Activated CD8-positive, alpha-beta memory T cell treated with anti-CD3 and anti-CD28 coated beads, Interleukin-2, amount 50 U/mL, for 24 hours (primary cell): ENCODE results near the gene AMPD1.

Experiments
- DNase-seq: peaks from one replicate; pipeline ENCODE4 v3.0.0-alpha.2; 2020; ENCODE audit errors: extremely low read depth

The AMPD1 gene

DNA sequence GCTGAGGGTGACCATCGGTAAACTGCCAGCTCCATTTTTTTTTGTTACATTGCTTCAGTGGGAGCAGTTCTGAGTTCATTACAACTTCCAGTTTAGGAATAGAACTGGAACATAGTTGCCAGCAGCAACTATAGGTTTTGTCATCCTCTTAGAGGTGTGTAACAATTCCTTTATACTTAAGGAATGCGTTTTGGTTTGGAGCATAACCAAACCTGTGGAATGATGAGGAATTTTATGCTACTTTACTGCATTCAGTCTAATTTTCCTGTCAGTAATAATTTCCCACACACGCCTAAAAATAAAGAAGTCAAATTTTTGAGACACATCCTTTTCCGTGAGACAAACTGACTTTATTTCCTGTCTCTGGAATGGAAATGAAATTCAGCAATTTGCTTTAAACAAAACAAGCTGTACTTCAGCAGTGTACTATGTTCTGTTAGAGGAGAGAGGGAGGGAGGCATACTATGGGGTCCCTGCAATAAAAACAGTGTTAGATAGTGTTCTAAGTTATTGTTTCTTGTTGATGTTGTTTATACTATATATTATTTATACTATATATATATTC, 4.8 kb upstream of the AMPD1 start:
- no peak for DNase-seq

GRCh38 chr1:114696810-114697209, 1.5 kb upstream of the AMPD1 start:
- DNase-seq, result no peak

DNA sequence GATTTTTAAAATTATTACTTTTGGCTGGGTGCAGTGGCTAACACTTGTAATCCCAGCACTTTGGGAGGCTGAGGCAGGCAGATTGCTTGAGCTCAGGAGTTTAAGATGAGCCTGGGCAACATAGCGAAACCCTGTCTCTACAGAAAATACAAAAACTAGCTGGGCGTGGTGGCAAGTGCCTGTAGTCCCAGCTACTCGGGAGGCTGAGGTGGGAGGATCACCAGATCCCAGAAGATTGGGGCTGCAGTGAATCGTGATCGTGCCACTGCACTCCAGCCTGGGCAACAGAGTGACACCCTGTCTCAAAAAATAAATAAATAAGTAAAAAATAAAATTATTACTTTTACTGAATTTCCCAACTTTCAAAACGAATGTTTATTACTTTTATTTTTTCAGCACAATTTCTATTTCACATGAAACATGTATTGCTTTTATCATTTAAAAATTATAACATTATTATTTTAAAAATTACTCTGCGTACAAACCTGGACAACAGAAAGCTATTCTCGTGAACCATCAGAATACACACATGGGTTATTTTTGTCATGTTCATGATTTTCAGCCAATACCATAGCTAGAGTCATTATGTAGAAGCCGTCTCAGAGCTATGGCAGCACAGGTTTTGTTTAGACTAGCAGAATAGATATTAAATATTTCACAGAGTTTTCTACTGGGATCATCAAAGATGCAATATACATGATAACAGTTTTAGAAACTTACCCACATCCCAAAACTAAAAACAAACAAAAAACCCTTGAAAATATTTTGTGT, 621 bp downstream of the AMPD1 start:
- no peak for DNase-seq

DNA sequence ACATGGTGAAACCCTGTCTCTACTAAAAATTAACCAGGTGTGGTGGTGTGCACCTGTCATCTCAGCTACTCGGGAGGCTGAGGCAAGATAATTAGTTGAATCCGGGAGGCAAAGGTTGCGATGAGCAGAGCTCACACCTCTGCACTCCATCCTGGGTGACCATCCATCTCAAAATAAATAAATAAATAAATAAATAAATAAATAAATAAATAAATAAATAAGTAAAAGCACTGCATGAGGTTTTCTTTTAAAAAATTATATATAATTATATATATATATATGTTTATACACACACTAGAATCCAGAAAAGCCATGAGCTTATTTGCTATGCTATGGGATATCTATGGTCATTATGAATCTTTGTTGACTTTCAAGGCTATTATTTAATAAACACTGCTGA, 2.4 kb downstream of the AMPD1 start:
- DNase-seq, result no peak

DNA sequence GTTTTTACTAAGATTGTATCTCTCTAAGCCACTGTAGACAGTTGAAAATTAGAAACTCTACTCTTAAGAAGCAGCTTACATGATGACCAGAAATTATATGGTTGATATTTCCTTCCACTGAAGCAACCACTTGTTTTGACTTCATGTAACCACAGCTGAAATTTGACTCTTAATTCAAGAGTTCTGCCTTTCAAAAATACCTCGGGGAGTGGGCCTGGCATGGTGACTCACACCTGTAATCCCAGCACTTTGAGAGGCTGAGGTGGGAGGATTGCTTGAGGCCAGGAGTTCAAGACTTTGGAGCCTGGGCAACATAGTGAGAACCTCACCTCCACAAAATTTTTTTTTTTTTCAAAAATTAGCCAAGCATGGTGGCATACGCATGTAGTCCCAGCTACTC, 4.3 kb downstream of the AMPD1 start:
- DNase-seq, result no peak

DNA sequence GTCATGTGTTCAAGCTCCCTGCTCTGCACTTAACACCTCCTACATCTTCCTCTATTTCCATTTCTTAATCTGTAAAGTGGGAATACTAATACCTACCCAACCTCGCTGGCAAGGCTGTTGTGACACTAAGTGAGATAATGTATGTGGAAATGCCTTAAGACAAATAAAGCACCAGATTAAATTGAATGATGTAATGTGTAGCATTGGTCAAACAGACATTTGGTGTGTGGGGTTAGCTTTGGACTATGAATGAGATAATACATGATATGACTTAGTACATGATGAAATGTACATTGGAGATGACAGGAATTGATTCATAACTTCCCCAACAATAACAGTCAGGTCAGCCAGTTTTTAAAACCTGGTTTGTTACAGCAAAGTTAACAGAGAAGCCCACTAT, 5.2 kb downstream of the AMPD1 start:
- no peak for DNase-seq

GRCh38 chr1:114688526-114688925, 6.8 kb downstream of the AMPD1 start:
- no peak for DNase-seq

DNA sequence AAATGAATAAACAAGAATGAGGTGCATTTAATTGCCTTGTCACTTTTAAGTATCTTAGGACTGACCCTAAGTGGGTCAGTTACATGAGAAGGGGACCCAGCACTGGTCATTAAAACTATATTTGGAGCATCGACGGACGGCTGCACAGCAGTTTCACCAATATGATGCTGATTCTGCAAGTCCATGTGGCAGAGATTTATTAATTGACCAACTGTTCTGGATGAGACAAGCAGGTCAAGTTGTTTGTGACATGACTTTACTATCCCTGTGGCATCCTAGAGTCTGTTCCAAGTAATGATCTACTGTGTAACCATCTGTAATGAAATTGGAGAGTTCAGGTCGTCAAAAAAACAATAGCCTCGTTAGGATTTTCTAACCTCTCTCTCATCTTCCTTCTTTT, 9.5 kb downstream of the AMPD1 start:
- DNase-seq, result no peak

DNA sequence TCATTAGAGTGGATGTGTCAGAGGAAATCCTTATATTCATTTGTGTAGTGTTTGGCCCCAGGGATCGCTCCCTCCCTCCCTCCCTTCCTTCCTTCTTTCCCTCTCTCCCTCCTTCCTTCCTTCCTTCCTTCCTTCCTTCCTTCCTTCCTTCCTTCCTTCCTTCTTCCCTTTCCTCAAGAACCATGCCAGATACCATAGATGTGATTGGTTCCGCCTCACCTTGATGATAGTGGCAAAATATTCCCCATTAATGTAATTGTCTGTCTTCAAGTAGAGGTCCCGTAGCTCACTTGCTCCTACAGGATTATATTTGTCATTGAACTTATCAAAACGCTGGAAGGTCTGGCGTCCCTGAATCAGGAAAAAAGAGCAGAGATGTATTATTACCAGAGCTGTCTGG, 17.7 kb downstream of the AMPD1 start:
- no peak for DNase-seq

DNA sequence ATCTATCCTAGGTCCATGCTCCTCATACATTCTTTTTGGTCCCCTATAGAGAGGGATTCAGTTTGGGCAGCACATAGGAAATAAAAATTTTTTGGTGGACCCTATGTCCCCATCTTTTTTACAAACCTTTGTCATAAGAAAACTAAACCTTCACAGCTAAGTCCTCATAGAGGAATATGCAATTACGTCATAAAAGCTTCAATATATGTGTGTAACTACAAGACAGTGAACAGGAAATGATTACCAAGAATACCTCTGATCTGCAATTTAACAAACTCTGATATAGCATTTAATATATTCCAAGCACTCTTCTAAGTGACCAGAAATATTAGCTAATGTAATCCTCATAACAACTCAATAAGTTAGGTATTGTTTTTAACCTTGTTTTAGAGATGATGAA, 19.2 kb downstream of the AMPD1 start:
- DNase-seq, result no peak

DNA sequence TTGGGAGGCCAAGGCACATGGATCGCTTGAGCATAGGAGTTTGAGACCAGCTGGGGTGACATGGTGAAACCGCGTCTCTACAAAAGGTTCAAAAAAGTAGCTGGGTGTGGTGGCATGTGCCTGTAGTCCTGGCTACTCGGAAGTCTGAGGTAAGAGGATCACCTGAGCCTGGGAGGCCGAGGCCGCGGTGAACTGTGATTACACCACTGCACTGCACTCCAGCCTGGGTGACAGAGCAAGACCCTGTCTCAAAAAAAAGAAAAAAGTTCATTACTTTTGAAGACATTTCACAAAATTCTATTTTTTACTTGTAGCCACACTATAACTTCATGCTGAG, 23.4 kb downstream of the AMPD1 start:
- DNase-seq, result no peak

DNA sequence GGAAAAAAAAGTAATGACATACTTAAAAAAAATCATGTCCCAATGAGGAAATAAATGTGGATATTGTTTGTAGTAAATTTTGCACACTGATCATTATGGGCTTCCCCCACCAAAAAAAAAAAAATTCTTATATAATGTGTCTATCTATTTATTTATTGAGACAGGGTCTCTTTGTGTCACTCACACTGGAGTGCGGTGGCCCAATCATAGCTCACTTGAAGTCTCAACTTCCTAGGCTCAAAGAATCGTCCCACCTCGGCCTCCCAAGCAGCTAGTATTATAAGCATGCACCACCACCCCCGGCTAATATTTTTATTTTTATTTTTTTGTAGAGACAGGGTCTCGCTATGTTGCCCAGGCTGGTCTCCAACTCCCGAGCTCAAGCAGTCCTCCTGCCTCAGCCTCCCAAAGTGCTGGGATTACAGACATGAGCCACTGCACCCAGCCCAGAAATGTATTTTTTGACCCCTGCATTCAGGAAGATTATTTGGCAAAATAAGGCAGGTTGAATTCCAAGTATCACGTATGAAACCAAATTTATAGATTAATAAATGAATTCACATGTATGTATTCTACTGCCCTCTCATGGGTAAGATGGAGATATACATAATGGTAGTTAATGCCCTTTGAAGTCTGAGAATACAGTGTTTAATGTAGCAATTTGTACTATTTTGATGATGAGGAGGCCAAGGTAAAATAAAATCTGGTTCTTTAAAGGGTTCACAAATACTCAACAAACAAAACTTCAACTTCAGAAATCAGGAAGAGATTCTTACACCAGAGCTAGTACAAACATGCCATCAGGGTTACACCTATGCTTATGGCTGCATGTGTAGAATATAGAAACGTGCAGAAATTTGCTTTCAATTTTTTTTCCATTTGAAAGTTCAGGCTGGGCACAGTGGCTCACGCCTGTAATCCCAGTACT, 24.1 kb downstream of the AMPD1 start:
- DNase-seq, result no peak

- DNase-seq, result no peak
Observed at GRCh38 chr1:114670083-114671010, 25.0 kb downstream of the AMPD1 start.

- DNase-seq, result peak; percentile 63
Observed at GRCh38 chr1:114669562-114670082, 25.7 kb downstream of the AMPD1 start, which contains the start of gene DENND2C. Gene DENND2C, minus strand, starts transcription at chr1:114670049. Its CDS starts 44,065 bp downstream, at chr1:114625984.

GRCh38 chr1:114668784-114669561, 26.4 kb downstream of the AMPD1 start:
- no peak for DNase-seq

DNA sequence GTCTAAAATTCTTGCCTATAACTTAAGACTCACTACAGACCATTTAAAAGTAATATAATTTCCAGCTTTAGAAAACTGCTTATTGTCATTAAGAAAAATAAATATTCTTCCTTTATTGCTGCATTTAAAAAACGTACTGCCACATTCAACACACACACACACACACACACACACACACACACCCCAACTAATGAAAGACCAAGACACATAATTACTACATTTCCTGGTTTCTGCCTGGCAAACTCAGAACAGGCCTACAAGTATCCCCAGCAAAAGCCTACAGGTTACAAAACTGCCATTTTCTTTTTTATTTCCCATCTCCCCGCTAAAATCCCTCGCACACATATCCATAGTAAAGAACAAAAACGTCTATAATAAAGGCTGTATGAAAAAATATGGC, 27.0 kb downstream of the AMPD1 start:
- DNase-seq, result no peak

- DNase-seq, result no peak
Observed at GRCh38 chr1:114666954-114667353, 28.4 kb downstream of the AMPD1 start.

GRCh38 chr1:114660238-114660637, 35.1 kb downstream of the AMPD1 start:
- DNase-seq, result no peak

- DNase-seq, result no peak
Observed at GRCh38 chr1:114651893-114652292, 43.5 kb downstream of the AMPD1 start.

GRCh38 chr1:114648503-114648902, 46.8 kb downstream of the AMPD1 start:
- DNase-seq, result no peak

DNA sequence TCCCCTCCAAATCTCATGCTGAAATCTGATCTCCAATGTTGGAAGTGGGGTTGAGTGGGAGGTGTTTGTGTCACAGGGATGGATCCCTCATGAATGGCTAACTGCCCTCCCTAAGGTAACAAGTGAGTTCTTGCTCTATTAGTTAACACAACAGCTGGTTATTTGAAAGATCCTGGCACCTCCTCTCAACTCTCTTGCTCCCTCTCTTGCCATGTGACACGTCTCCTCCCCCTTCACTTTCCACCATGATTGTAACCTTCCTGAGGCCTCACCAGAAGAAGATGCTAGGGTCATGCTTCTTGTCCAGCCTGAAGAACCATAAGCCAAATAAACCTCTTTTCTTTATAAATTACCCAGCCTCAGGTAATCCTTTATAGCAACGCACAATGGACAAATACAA, 54.0 kb downstream of the AMPD1 start:
- no peak for DNase-seq
